Measurements from ENCODE around the gene TSC22D3. TPM values are rescaled to one million over a fixed set of nuclear protein-coding genes. Genes with fewer than 3 reads are reported as not detected.

TSC22D3 gene
- total and polyA plus RNA-seq, 4 donors, result 117 to 447 (median 303) TPM

- WGBS, 2 donors, result 72 to 83% methylated on average over 4 of the region's 4 CpGs
- H3K9me3 ChIP-seq (ENCODE audit: control insufficient read depth in 4 of 4, insufficient read depth in 3 of 4, low read length in 3 of 4), result peaks cover 0 to 2% (median 0%) of the 10 kb centered on the region in 4 donors
- H3K9ac ChIP-seq (ENCODE audit: insufficient read depth in 1 of 2, low read length in 2 of 2), result no peak overlapping the region
- H3K36me3 ChIP-seq (ENCODE audit: control insufficient read depth in 4 of 4, insufficient read depth in 4 of 4, low read length in 4 of 4), result no peaks in the 10 kb centered on the region
- TF ChIP-seq CTCF (IDR thresholded peaks at IDR 0.05; ENCODE audit: control extremely low read depth, extremely low read depth), result no peak
- DNase-seq (no peak), ATAC-seq (ENCODE audit: insufficient read depth, low FRiP score) (no peak)
- no peak overlapping the region for H3K27ac ChIP-seq (ENCODE audit: low read depth in 1 of 2, low read length in 1 of 2)
- H3K4me1 ChIP-seq (ENCODE audit: control insufficient read depth in 5 of 5, insufficient read depth in 5 of 5, low read length in 5 of 5), result peaks cover 0 to 8% (median 0%) of the 10 kb centered on the region in 5 donors
- peaks cover 0 to 27% (median 7%) of the 10 kb centered on the region in 3 donors for H3K27me3 ChIP-seq (ENCODE audit: control insufficient read depth in 3 of 3, insufficient read depth in 3 of 3, low read length in 2 of 3)
- no peak overlapping the region for H3K4me3 ChIP-seq
Observed at GRCh38 chrX:107704181-107704580, 71.4 kb downstream of the TSC22D3 start.

GRCh38 chrX:107701493-107702121, 74.0 kb downstream of the TSC22D3 start:
- no peaks in the 10 kb centered on the region for H3K36me3 ChIP-seq (ENCODE audit: control insufficient read depth in 4 of 4, insufficient read depth in 4 of 4, low read length in 4 of 4)
- ATAC-seq (ENCODE audit: insufficient read depth, low FRiP score), result peak; percentile 14
- H3K9me3 ChIP-seq (ENCODE audit: control insufficient read depth in 4 of 4, insufficient read depth in 3 of 4, low read length in 3 of 4), result no peaks in the 10 kb centered on the region
- peak overlapping the region in 1 of 2 donors; percentile 68 for H3K27ac ChIP-seq (ENCODE audit: low read depth in 1 of 2, low read length in 1 of 2)
- H3K9ac ChIP-seq (ENCODE audit: insufficient read depth in 1 of 2, low read length in 2 of 2), result no peak overlapping the region
- H3K27me3 ChIP-seq (ENCODE audit: control insufficient read depth in 3 of 3, insufficient read depth in 3 of 3, low read length in 2 of 3), result peaks cover 0 to 30% (median 6%) of the 10 kb centered on the region in 3 donors
- H3K4me1 ChIP-seq (ENCODE audit: control insufficient read depth in 5 of 5, insufficient read depth in 5 of 5, low read length in 5 of 5), result peaks cover 0 to 2% (median 0%) of the 10 kb centered on the region in 5 donors
- no peak overlapping the region for H3K4me3 ChIP-seq
- WGBS, 2 donors, result 35 to 58% methylated on average over 1 of the region's 1 CpG
- no peak for TF ChIP-seq CTCF (IDR thresholded peaks at IDR 0.05; ENCODE audit: control extremely low read depth, extremely low read depth)
- DNase-seq, result no peak

- peaks cover 0 to 30% (median 6%) of the 10 kb centered on the region in 3 donors for H3K27me3 ChIP-seq (ENCODE audit: control insufficient read depth in 3 of 3, insufficient read depth in 3 of 3, low read length in 2 of 3)
Observed at GRCh38 chrX:107700790-107701189, 74.8 kb downstream of the TSC22D3 start.

More at GRCh38 chrX:107700790-107701189, 74.8 kb downstream of the TSC22D3 start:
- no peak for TF ChIP-seq CTCF (IDR thresholded peaks at IDR 0.05; ENCODE audit: control extremely low read depth, extremely low read depth)
- Histone ChIP-seq H3K9ac (ENCODE audit: insufficient read depth in 1 of 2, low read length in 2 of 2) (no peak overlapping the region), H3K27ac (ENCODE audit: low read depth in 1 of 2, low read length in 1 of 2) (peak overlapping the region in 1 of 2 donors; percentile 63), H3K9me3 (ENCODE audit: control insufficient read depth in 4 of 4, insufficient read depth in 3 of 4, low read length in 3 of 4) (no peaks in the 10 kb centered on the region), H3K4me1 (ENCODE audit: control insufficient read depth in 5 of 5, insufficient read depth in 5 of 5, low read length in 5 of 5) (peaks cover 0 to 2% (median 0%) of the 10 kb centered on the region in 5 donors), H3K36me3 (ENCODE audit: control insufficient read depth in 4 of 4, insufficient read depth in 4 of 4, low read length in 4 of 4) (no peaks in the 10 kb centered on the region), H3K4me3 (no peak overlapping the region)
- ATAC-seq (ENCODE audit: insufficient read depth, low FRiP score) (no peak), DNase-seq (no peak)
